ENCODE data around the gene LEO1. TPM values are rescaled to one million over a fixed set of nuclear protein-coding genes. Genes with fewer than 3 reads are reported as not detected.

LEO1 gene
- total and polyA plus RNA-seq, 2 of the 13 experiments (the other 11 are each of a cell fraction or from before 2014, with no cell fraction given): 17.0 to 60.3 TPM

DNA sequence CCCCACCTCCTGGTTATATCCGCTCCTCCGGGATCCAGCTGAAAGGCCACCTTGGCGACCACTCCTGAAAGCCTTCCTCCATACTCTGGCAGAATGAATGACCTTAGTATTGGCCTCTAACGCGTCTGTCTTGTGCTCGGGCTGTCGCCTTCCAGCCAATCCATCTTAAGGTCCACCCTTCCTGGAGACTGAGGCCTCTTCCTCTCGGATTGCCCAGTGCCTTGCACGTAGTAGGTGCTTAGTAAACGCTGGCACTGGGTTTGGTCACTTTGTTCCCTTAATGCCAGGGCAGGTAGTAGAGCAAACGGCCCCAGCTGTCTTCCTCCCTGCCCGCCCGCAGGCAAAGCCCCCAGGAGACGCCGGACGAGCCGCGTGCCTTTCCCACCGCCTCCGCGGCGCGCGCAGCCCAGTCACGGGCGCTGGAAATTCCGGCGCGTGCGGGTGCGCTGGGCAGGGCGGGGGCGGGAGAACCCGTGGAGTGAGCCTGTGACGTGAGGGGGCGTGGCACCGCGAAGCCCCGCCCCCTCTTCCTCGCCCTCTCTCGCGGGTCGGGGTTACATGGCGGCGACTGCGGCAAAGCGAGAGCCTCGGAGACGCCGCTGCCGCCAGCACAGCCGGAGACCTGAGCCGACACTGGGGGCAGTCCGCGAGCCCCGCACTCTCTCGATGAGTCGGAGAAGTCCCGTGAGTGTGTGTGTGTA lies 47.3 kb upstream of the LEO1 start, which contains the start of gene MAPK6 (continued):
- TF ChIP-seq, protein P1, sequence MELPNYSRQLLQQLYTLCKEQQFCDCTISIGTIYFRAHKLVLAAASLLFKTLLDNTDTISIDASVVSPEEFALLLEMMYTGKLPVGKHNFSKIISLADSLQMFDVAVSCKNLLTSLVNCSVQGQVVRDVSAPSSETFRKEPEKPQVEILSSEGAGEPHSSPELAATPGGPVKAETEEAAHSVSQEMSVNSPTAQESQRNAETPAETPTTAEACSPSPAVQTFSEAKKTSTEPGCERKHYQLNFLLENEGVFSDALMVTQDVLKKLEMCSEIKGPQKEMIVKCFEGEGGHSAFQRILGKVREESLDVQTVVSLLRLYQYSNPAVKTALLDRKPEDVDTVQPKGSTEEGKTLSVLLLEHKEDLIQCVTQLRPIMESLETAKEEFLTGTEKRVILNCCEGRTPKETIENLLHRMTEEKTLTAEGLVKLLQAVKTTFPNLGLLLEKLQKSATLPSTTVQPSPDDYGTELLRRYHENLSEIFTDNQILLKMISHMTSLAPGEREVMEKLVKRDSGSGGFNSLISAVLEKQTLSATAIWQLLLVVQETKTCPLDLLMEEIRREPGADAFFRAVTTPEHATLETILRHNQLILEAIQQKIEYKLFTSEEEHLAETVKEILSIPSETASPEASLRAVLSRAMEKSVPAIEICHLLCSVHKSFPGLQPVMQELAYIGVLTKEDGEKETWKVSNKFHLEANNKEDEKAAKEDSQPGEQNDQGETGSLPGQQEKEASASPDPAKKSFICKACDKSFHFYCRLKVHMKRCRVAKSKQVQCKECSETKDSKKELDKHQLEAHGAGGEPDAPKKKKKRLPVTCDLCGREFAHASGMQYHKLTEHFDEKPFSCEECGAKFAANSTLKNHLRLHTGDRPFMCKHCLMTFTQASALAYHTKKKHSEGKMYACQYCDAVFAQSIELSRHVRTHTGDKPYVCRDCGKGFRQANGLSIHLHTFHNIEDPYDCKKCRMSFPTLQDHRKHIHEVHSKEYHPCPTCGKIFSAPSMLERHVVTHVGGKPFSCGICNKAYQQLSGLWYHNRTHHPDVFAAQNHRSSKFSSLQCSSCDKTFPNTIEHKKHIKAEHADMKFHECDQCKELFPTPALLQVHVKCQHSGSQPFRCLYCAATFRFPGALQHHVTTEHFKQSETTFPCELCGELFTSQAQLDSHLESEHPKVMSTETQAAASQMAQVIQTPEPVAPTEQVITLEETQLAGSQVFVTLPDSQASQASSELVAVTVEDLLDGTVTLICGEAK (IDR thresholded peaks at IDR 0.05): no peak
- TF ChIP-seq, protein P1 (CRISPR knock-in tag; IDR thresholded peaks at IDR 0.05): peak; percentile 89
- TF ChIP-seq FOXP1 (IDR thresholded peaks at IDR 0.05): no peak
- no peak for TF ChIP-seq FOXP1 (CRISPR knock-in tag; IDR thresholded peaks at IDR 0.05)
- peak; percentile 86 for TF ChIP-seq CREB1 (IDR thresholded peaks at IDR 0.05)
- TF ChIP-seq CREB1 (CRISPR knock-in tag; IDR thresholded peaks at IDR 0.05): peak; percentile 77; the same call in 1 of the 2 replicates
- TF ChIP-seq, protein P2, sequence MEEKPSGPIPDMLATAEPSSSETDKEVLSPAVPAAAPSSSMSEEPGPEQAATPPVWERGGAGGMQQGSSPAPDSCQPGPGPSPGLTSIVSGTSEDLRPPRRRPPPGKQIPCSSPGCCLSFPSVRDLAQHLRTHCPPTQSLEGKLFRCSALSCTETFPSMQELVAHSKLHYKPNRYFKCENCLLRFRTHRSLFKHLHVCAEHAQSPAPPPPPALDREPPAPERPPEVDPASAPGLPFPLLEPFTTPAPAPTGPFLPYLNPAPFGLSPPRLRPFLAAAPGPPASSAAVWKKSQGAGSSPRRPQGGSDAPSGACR (CRISPR knock-in tag; IDR thresholded peaks at IDR 0.05): no peak; the same call in 1 of the 2 replicates
- TF ChIP-seq CBX1 (IDR thresholded peaks at IDR 0.05; ENCODE audit: low read depth): no peak
- TF ChIP-seq CBX5 (CRISPR knock-in tag; IDR thresholded peaks at IDR 0.05; ENCODE audit: borderline replicate concordance): no peak; the same call in 1 of the 2 replicates
- no peak for TF ChIP-seq MAFK (conservative IDR thresholded peaks at IDR 0.05 in 1 of 2, IDR thresholded peaks at IDR 0.05 in 1 of 2; ENCODE audit: low read length in 2 of 2)
- TF ChIP-seq, protein P3, sequence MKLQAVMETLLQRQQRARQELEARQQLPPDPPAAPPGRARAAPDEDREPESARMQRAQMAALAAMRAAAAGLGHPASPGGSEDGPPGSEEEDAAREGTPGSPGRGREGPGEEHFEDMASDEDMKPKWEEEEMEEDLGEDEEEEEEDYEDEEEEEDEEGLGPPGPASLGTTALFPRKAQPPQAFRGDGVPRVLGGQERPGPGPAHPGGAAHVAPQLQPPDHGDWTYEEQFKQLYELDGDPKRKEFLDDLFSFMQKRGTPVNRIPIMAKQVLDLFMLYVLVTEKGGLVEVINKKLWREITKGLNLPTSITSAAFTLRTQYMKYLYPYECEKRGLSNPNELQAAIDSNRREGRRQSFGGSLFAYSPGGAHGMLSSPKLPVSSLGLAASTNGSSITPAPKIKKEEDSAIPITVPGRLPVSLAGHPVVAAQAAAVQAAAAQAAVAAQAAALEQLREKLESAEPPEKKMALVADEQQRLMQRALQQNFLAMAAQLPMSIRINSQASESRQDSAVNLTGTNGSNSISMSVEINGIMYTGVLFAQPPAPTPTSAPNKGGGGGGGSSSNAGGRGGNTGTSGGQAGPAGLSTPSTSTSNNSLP (IDR thresholded peaks at IDR 0.05; ENCODE audit: low read depth, low read length): peak; percentile 35; the same call in 1 of the 2 replicates
- no peak for TF ChIP-seq ZSCAN22 (CRISPR knock-in tag; IDR thresholded peaks at IDR 0.05)
- no peak for TF ChIP-seq ZNF850 (CRISPR knock-in tag; conservative IDR thresholded peaks at IDR 0.05)
- TF ChIP-seq, protein P4, sequence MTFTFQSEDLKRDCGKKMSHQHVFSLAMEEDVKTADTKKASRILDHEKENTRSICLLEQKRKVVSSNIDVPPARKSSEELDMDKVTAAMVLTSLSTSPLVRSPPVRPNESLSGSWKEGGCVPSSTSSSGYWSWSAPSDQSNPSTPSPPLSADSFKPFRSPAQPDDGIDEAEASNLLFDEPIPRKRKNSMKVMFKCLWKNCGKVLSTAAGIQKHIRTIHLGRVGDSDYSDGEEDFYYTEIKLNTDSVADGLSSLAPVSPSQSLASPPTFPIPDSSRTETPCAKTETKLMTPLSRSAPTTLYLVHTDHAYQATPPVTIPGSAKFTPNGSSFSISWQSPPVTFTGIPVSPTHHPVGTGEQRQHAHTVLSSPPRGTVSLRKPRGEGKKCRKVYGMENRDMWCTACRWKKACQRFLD (CRISPR knock-in tag; IDR thresholded peaks at IDR 0.05; ENCODE audit: borderline replicate concordance): peak; percentile 62; the same call in 1 of the 2 replicates
- peak; percentile 93; the same call in 1 of the 2 replicates for TF ChIP-seq KDM5B (CRISPR knock-in tag; IDR thresholded peaks at IDR 0.05; ENCODE audit: borderline replicate concordance)
- 0 out of 2 replicates have a peak, but pooled peaks have one; percentile 35 for TF ChIP-seq FIP1L1 (IDR thresholded peaks at IDR 0.05; ENCODE audit: borderline replicate concordance, insufficient read depth, low read depth, low read length)
- TF ChIP-seq MIXL1 (CRISPR knock-in tag; IDR thresholded peaks at IDR 0.05): no peak
- TF ChIP-seq EED (CRISPR knock-in tag; IDR thresholded peaks at IDR 0.05): no peak

Measured in HepG2 (cell line).